Skin of body (tissue), 2 donors: ENCODE data around the gene ZCCHC2. TPM values are rescaled to one million over a fixed set of nuclear protein-coding genes. Genes with fewer than 3 reads are reported as not detected.

Source experiments
- DNase-seq: peaks from one replicate; lab custom pipeline; 2025; lab: John Stamatoyannopoulos, UW
- total RNA-seq: library from RNA; depleted of rRNA; stranded (reverse); fragments of >200 nt; gene quantifications from one replicate; pipeline ENCODE4 v1.2.3, GENCODE V29; 2014

Gene ZCCHC2
- total RNA-seq, 1 donor from 2014 or later: 18.3 TPM

GRCh38 chr18:62537946-62538345 is 15.1 kb downstream of the ZCCHC2 start:
- no peak for DNase-seq

- no peak for DNase-seq
Observed at GRCh38 chr18:62538881-62539280, 16.1 kb downstream of the ZCCHC2 start.

- no peak for DNase-seq
Observed at GRCh38 chr18:62539284-62540165, 16.7 kb downstream of the ZCCHC2 start.

- DNase-seq: no peak
Observed at GRCh38 chr18:62543021-62543420, 20.2 kb downstream of the ZCCHC2 start.

- DNase-seq: no peak
Observed at GRCh38 chr18:62545098-62545497, 22.3 kb downstream of the ZCCHC2 start.

- no peak for DNase-seq
Observed at GRCh38 chr18:62549755-62550154, 26.9 kb downstream of the ZCCHC2 start.

GRCh38 chr18:62550746-62551145 is 27.9 kb downstream of the ZCCHC2 start:
- DNase-seq: no peak

GRCh38 chr18:62551972-62552513 is 29.2 kb downstream of the ZCCHC2 start:
- DNase-seq: no peak

GRCh38 chr18:62554061-62554815 is 31.4 kb downstream of the ZCCHC2 start:
- no peak for DNase-seq

GRCh38 chr18:62555135-62555534 is 32.3 kb downstream of the ZCCHC2 start:
- no peak for DNase-seq

GRCh38 chr18:62556397-62556796 is 33.6 kb downstream of the ZCCHC2 start:
- DNase-seq: no peak

- no peak for DNase-seq
Observed at GRCh38 chr18:62558015-62558663, 35.3 kb downstream of the ZCCHC2 start.

GRCh38 chr18:62564044-62564443 is 41.2 kb downstream of the ZCCHC2 start:
- no peak for DNase-seq

GRCh38 chr18:62566199-62566598 is 43.4 kb downstream of the ZCCHC2 start:
- no peak for DNase-seq

- no peak for DNase-seq
Observed at GRCh38 chr18:62566818-62567217, 44.0 kb downstream of the ZCCHC2 start.

GRCh38 chr18:62569081-62569655 is 46.3 kb downstream of the ZCCHC2 start:
- DNase-seq: no peak

GRCh38 chr18:62571037-62571436 is 48.2 kb downstream of the ZCCHC2 start:
- no peak for DNase-seq

- no peak for DNase-seq
Observed at GRCh38 chr18:62571648-62572047, 48.8 kb downstream of the ZCCHC2 start.

- no peak for DNase-seq
Observed at GRCh38 chr18:62572456-62572855, 49.6 kb downstream of the ZCCHC2 start.

GRCh38 chr18:62574776-62575175 is 52.0 kb downstream of the ZCCHC2 start:
- no peak for DNase-seq

GRCh38 chr18:62576271-62576670 is 53.4 kb downstream of the ZCCHC2 start:
- no peak for DNase-seq
